CD4-positive, alpha-beta T cell treated with Interleukin-17A for 4 hours (primary cell): ENCODE results near the gene COMMD9.

ENCODE experiments used
- DNase-seq: peaks from one replicate; pipeline ENCODE4 v3.0.0-alpha.2; 2020; ENCODE audit warnings: mixed read lengths

The COMMD9 gene

GRCh38 chr11:36253238-36253637 lies 36.0 kb downstream of the COMMD9 start:
- no peak for DNase-seq

- DNase-seq: no peak
These were observed 37.4 kb downstream of the COMMD9 start for GRCh38 chr11:36251823-36252222.

GRCh38 chr11:36249246-36249645 lies 40.0 kb downstream of the COMMD9 start:
- no peak for DNase-seq

- no peak for DNase-seq
These were observed 40.8 kb downstream of the COMMD9 start for GRCh38 chr11:36248436-36248835.

GRCh38 chr11:36247493-36247892 lies 41.7 kb downstream of the COMMD9 start:
- no peak for DNase-seq

- no peak for DNase-seq
These were observed 45.6 kb downstream of the COMMD9 start for GRCh38 chr11:36243641-36244040.

- no peak for DNase-seq
These were observed 47.7 kb downstream of the COMMD9 start for GRCh38 chr11:36241497-36241896.

GRCh38 chr11:36240801-36241200 lies 48.4 kb downstream of the COMMD9 start:
- no peak for DNase-seq

- no peak for DNase-seq
These were observed 49.1 kb downstream of the COMMD9 start for GRCh38 chr11:36240173-36240572.

- DNase-seq: no peak
These were observed 49.6 kb downstream of the COMMD9 start for GRCh38 chr11:36239636-36240035.

GRCh38 chr11:36238881-36239280 lies 50.3 kb downstream of the COMMD9 start:
- no peak for DNase-seq

GRCh38 chr11:36238036-36238631 lies 51.1 kb downstream of the COMMD9 start:
- DNase-seq: no peak

- no peak for DNase-seq
These were observed 51.8 kb downstream of the COMMD9 start for GRCh38 chr11:36237391-36237790.

- no peak for DNase-seq
These were observed 53.5 kb downstream of the COMMD9 start for GRCh38 chr11:36235750-36236149.

- no peak for DNase-seq
These were observed 54.4 kb downstream of the COMMD9 start for GRCh38 chr11:36234825-36235224.

- DNase-seq: no peak
These were observed 56.0 kb downstream of the COMMD9 start for GRCh38 chr11:36233204-36233603.

- no peak for DNase-seq
These were observed 58.2 kb downstream of the COMMD9 start for GRCh38 chr11:36230779-36231699.

- DNase-seq: no peak
These were observed 60.0 kb downstream of the COMMD9 start for GRCh38 chr11:36229091-36229705.

GRCh38 chr11:36228689-36229088 lies 60.5 kb downstream of the COMMD9 start:
- DNase-seq: no peak

- DNase-seq: no peak
These were observed 62.2 kb downstream of the COMMD9 start for GRCh38 chr11:36227044-36227443.

- DNase-seq: no peak
These were observed 64.9 kb downstream of the COMMD9 start for GRCh38 chr11:36224209-36224882.

- DNase-seq: no peak
These were observed 66.2 kb downstream of the COMMD9 start for GRCh38 chr11:36222831-36223635.
